Hepatocyte (in vitro differentiated cells): Measurements from ENCODE around the gene OPRL1.

Experiments used
- EZH2phosphoT487 ChIP-seq: fragments of 200-600 bp; sonication (generic); IDR thresholded peaks from one replicate; pipeline ENCODE4 v1.6.1; 2018; ENCODE audit warnings: antibody characterized with exemption, mild to moderate bottlenecking, low read depth, moderate library complexity; ENCODE audit not compliant: unreplicated experiment, severe bottlenecking
- TF ChIP-seq, protein P1 (sequence below): fragments of 200-600 bp; sonication (generic); IDR thresholded peaks from 2 replicates; pipeline ENCODE4 v1.5.1; 2016; ENCODE audit warnings: antibody characterized with exemption, mild to moderate bottlenecking; ENCODE audit not compliant: poor library complexity

DNA sequence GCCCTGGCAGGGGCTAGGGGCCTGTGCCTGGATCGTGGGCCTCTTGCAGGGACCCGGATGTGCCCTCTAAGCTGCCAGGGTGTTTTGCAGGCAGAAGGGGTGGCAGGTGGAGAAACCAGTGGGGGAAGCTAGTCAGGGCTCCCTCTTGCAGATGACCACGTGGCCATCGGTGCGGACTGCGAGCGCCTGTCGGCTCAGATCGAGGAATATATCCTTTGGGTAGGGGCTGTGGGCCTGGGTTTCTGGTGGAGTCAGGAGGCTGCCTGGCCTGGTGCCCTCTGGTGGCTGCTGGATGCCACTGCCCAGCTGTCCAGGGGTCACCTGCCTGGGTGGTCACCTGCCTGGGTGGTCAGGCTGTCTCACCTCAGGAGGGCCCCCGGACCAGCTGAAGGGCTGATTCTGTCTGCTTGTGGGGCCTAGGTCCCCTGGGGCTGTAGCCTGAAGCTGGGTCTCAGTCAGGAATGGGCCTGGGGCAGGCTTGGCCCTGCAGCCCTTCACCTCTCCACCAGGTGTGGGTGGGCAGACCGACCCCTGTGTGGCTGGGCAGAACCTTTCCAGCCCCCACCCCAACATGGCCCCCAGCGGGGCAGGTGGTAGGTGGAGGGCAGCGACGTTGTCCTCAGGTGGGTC is 10.2 kb upstream of the OPRL1 start:
- no peak for TF ChIP-seq EZH2phosphoT487
- TF ChIP-seq, protein P1, sequence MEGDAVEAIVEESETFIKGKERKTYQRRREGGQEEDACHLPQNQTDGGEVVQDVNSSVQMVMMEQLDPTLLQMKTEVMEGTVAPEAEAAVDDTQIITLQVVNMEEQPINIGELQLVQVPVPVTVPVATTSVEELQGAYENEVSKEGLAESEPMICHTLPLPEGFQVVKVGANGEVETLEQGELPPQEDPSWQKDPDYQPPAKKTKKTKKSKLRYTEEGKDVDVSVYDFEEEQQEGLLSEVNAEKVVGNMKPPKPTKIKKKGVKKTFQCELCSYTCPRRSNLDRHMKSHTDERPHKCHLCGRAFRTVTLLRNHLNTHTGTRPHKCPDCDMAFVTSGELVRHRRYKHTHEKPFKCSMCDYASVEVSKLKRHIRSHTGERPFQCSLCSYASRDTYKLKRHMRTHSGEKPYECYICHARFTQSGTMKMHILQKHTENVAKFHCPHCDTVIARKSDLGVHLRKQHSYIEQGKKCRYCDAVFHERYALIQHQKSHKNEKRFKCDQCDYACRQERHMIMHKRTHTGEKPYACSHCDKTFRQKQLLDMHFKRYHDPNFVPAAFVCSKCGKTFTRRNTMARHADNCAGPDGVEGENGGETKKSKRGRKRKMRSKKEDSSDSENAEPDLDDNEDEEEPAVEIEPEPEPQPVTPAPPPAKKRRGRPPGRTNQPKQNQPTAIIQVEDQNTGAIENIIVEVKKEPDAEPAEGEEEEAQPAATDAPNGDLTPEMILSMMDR, result peak; percentile 68
